Measurements from ENCODE around the gene FOXC1. TPM values are rescaled to one million over a fixed set of nuclear protein-coding genes. Genes with fewer than 3 reads are reported as not detected.

Gene FOXC1
- total RNA-seq, 1 donor from 2014 or later = 84.4 TPM

DNA sequence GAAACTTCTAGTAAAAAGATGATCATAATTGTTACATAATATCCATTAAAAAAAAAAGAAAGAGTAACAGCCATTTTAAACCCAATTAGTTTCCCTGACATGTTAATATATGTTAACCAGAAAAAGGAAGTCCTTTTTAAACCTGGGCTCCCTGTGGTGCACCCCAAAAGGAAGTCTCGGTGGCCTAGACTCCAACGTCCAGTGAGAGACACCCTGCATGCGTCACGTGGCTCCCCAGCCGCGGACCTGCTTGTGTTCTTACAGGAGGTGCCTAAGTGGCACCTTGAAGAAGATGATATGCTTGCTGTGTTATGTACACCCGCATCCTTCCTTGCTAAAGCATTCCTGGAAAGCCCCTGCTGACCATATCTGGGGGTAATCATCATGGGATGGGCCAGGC lies 50.1 kb downstream of the FOXC1 start:
- H3K27me3 Mint-ChIP-seq (ENCODE audit: low read depth) = no peaks in the 10 kb centered on the region
- no peaks in the 10 kb centered on the region for H3K9me3 Mint-ChIP-seq (ENCODE audit: low read depth)
- TF ChIP-seq, protein P1, sequence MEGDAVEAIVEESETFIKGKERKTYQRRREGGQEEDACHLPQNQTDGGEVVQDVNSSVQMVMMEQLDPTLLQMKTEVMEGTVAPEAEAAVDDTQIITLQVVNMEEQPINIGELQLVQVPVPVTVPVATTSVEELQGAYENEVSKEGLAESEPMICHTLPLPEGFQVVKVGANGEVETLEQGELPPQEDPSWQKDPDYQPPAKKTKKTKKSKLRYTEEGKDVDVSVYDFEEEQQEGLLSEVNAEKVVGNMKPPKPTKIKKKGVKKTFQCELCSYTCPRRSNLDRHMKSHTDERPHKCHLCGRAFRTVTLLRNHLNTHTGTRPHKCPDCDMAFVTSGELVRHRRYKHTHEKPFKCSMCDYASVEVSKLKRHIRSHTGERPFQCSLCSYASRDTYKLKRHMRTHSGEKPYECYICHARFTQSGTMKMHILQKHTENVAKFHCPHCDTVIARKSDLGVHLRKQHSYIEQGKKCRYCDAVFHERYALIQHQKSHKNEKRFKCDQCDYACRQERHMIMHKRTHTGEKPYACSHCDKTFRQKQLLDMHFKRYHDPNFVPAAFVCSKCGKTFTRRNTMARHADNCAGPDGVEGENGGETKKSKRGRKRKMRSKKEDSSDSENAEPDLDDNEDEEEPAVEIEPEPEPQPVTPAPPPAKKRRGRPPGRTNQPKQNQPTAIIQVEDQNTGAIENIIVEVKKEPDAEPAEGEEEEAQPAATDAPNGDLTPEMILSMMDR (IDR thresholded peaks at IDR 0.05) = no peak
- DNase-seq (ENCODE audit: low spot score) = no peak
- no peak overlapping the region for H3K27ac Mint-ChIP-seq (ENCODE audit: unreplicated experiment)
- no peaks in the 10 kb centered on the region for H3K36me3 Mint-ChIP-seq (ENCODE audit: low read depth)
- H3K4me1 Mint-ChIP-seq (ENCODE audit: low read depth) = peaks cover 26% of the 10 kb centered on the region
- H3K4me3 Mint-ChIP-seq (ENCODE audit: unreplicated experiment) = no peak overlapping the region

DNA sequence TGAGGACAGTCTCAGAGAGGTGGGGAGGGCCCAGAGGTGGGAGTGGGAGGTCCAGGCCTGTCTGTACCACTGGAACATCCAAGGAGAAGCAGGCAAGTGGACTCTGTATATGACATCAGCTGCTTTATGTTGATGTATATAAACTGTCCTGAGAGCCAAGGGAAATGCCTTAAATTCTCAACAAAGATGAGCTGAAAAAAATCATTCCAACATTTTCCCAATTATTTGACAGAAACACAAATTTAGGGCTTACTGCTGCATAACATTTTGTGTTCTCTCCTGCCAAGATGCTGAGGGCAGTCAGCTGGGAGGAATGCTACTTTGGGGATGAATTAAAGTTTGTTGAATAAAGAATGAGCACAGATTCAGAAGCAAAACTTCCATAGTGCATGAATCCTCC lies 52.8 kb downstream of the FOXC1 start:
- TF ChIP-seq, protein P1 (IDR thresholded peaks at IDR 0.05) = no peak
- H3K4me1 Mint-ChIP-seq (ENCODE audit: low read depth) = peaks cover 21% of the 10 kb centered on the region
- no peak for DNase-seq (ENCODE audit: low spot score)

More for the DNA sequence above, 52.8 kb downstream of the FOXC1 start:
- Mint-ChIP-seq H3K27ac (ENCODE audit: unreplicated experiment) (peak overlapping the region; percentile 39), H3K9me3 (ENCODE audit: low read depth) (no peaks in the 10 kb centered on the region), H3K27me3 (ENCODE audit: low read depth) (no peaks in the 10 kb centered on the region), H3K36me3 (ENCODE audit: low read depth) (no peaks in the 10 kb centered on the region), H3K4me3 (ENCODE audit: unreplicated experiment) (no peak overlapping the region)

Other genes starting within 250 kb of the FOXC1 start
- 0.12 to 0.68 TPM in 2 of 3 replicates, not detected in the other for gene FOXF2, start 220.3 kb upstream of the FOXC1 start, total RNA-seq